Suprapubic skin (tissue), 4 donors: Measurements from ENCODE around the gene RIMBP2.

ENCODE experiments used
- EP300 ChIP-seq: sonication (generic); formaldehyde crosslinking; IDR thresholded peaks from one replicate; pipeline ENCODE4 v1.6.1; 2017; ENCODE audit warnings: antibody characterized with exemption
- POLR2A ChIP-seq, 2 donors: fragments of 450-650 bp; IDR thresholded peaks; one replicate each; pipeline ENCODE4 v1.6.1; 2017; ENCODE audit warnings: antibody characterized with exemption in 2 of 2, mild to moderate bottlenecking in 2 of 2, moderate library complexity in 2 of 2
- POLR2AphosphoS5 ChIP-seq, 3 donors: sonication (generic); formaldehyde crosslinking; IDR thresholded peaks; one replicate each; pipeline ENCODE4 v1.6.1; 2017; ENCODE audit warnings: antibody characterized with exemption in 3 of 3
- TF ChIP-seq, protein P1 (sequence below), 2 donors: fragments of 200-600 bp in 1 of 2; fragments of 450-650 bp in 1 of 2; sonication (generic) in 1 of 2; IDR thresholded peaks; one replicate each; pipeline ENCODE4 v1.5.1; 2016 to 2019; ENCODE audit warnings: antibody characterized with exemption in 2 of 2, mild to moderate bottlenecking in 1 of 2, moderate library complexity in 1 of 2

DNA sequence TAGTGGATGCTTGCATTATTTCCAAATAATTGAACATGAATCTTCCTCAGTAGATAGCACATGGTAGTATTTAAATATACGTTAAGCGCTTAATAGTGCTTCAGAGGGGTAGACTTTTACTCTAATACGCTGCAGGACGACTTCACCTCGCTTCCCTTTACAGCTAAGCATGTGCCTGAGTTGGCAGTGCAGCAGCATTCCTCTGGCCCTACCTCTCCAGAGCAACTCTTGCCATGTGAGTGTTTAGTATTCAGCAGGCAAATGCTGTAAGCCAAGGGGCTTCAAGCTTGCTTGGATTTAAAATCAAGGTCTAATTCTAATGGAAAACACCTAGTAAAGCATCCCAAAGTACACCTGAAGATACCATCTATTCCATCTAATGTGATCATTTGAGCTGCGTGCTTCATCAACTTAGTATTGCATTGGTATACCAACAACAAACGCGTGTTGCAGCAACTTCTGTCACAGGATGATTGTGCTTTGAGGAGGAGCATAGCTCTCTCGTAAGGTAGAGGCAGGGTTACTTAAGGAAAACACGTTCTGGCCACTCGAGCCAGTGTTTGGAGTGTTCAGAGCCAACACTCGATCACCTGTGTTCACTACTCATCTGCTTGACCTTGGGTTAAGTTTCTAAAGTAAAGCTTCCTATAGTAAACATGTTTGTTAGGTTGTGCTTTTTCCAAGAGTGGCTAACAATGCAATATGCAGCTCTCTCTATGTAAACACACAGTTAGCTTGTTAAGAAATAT is 317.8 kb downstream of the RIMBP2 start:
- TF ChIP-seq, protein P1, sequence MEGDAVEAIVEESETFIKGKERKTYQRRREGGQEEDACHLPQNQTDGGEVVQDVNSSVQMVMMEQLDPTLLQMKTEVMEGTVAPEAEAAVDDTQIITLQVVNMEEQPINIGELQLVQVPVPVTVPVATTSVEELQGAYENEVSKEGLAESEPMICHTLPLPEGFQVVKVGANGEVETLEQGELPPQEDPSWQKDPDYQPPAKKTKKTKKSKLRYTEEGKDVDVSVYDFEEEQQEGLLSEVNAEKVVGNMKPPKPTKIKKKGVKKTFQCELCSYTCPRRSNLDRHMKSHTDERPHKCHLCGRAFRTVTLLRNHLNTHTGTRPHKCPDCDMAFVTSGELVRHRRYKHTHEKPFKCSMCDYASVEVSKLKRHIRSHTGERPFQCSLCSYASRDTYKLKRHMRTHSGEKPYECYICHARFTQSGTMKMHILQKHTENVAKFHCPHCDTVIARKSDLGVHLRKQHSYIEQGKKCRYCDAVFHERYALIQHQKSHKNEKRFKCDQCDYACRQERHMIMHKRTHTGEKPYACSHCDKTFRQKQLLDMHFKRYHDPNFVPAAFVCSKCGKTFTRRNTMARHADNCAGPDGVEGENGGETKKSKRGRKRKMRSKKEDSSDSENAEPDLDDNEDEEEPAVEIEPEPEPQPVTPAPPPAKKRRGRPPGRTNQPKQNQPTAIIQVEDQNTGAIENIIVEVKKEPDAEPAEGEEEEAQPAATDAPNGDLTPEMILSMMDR (IDR thresholded peaks at IDR 0.05): no peak
- no peak for TF ChIP-seq POLR2A (IDR thresholded peaks at IDR 0.05)
- TF ChIP-seq POLR2AphosphoS5 (IDR thresholded peaks at IDR 0.05): no peak
- TF ChIP-seq EP300: no peak
